Astrocyte (in vitro differentiated cells and primary cell): ENCODE results near the gene EDNRA. TPM values are rescaled to one million over a fixed set of nuclear protein-coding genes. Genes with fewer than 3 reads are reported as not detected.
A peak's percentile ranks its signal among the peaks of the same experiment; 100 is the strongest.

Experiments
- DNase-seq: peaks from one replicate; pipeline ENCODE4 v3.0.0-alpha.2; 2010; ENCODE audit warnings: low read depth
- FAIRE-seq: peaks from 2 replicates; lab custom pipeline; 2011; peaks lifted over from hg19 to GRCh38; lab: Jason Lieb, UNC
- H2AFZ ChIP-seq: 2 replicates; pipeline ENCODE4 v1.6.0; 2012; ENCODE audit warnings: low read depth, low read length, inconsistent platforms
- H3K27ac ChIP-seq: 2 replicates; pipeline ENCODE4 v1.5.1; 2011; ENCODE audit warnings: low read depth, low read length, inconsistent platforms
- H3K27me3 ChIP-seq: 2 replicates; pipeline ENCODE4 v1.6.0; 2011; ENCODE audit warnings: low read length, inconsistent platforms; ENCODE audit not compliant: insufficient read depth
- H3K36me3 ChIP-seq: 2 replicates; pipeline ENCODE4 v1.5.1; 2011; ENCODE audit warnings: low read length, inconsistent platforms; ENCODE audit not compliant: insufficient read depth
- H3K4me1 ChIP-seq: 2 replicates; pipeline ENCODE4 v1.5.1; 2011; ENCODE audit warnings: low read length, inconsistent platforms; ENCODE audit not compliant: insufficient read depth
- H3K4me2 ChIP-seq: 2 replicates; pipeline ENCODE4 v1.6.0; 2012; ENCODE audit warnings: low read length, inconsistent platforms
- H3K4me3 ChIP-seq: 2 replicates; pipeline ENCODE4 v1.5.1; 2011; ENCODE audit warnings: low read depth, mild to moderate bottlenecking, low read length, inconsistent platforms; ENCODE audit not compliant: insufficient read depth
- H3K79me2 ChIP-seq: 2 replicates; pipeline ENCODE4 v1.6.0; 2012; ENCODE audit warnings: mild to moderate bottlenecking, low read length, inconsistent platforms; ENCODE audit not compliant: insufficient read depth
- H3K9ac ChIP-seq: 2 replicates; pipeline ENCODE4 v1.6.0; 2012; ENCODE audit warnings: mild to moderate bottlenecking, low read length, inconsistent platforms
- H3K9me3 ChIP-seq: 2 replicates; pipeline ENCODE4 v1.5.1; 2012; ENCODE audit warnings: low read depth, mild to moderate bottlenecking, low read length, inconsistent platforms; ENCODE audit not compliant: insufficient read depth
- H4K20me1 ChIP-seq: 2 replicates; pipeline ENCODE4 v1.6.0; 2012; ENCODE audit warnings: low read length, inconsistent platforms; ENCODE audit not compliant: insufficient read depth
- H3K27ac Mint-ChIP-seq: one replicate; pipeline ENCODE4 v1.8.0; 2021; ENCODE audit warnings: mild to moderate bottlenecking, mixed read lengths; ENCODE audit not compliant: unreplicated experiment
- H3K27me3 Mint-ChIP-seq: one replicate; pipeline ENCODE4 v1.8.0; 2021; ENCODE audit warnings: low read depth, mixed read lengths; ENCODE audit not compliant: unreplicated experiment
- H3K36me3 Mint-ChIP-seq: one replicate; pipeline ENCODE4 v1.8.0; 2021; ENCODE audit warnings: low read depth, mixed read lengths; ENCODE audit not compliant: unreplicated experiment
- H3K4me1 Mint-ChIP-seq: one replicate; pipeline ENCODE4 v1.8.0; 2021; ENCODE audit warnings: low read depth, mixed read lengths; ENCODE audit not compliant: unreplicated experiment
- H3K4me3 Mint-ChIP-seq: one replicate; pipeline ENCODE4 v1.8.0; 2021; ENCODE audit warnings: mild to moderate bottlenecking, moderate library complexity, mixed read lengths; ENCODE audit not compliant: unreplicated experiment
- H3K9me3 Mint-ChIP-seq: one replicate; pipeline ENCODE4 v1.8.0; 2021; ENCODE audit warnings: mild to moderate bottlenecking, mixed read lengths; ENCODE audit not compliant: unreplicated experiment
- CTCF ChIP-seq: IDR thresholded peaks from 2 replicates; pipeline ENCODE4 v1.5.1; 2011; ENCODE audit warnings: low read depth, mild to moderate bottlenecking, inconsistent platforms, low read length, moderate library complexity; ENCODE audit not compliant: insufficient read depth
- EZH2 ChIP-seq: IDR thresholded peaks from 2 replicates; pipeline ENCODE4 v1.6.1; 2012; ENCODE audit warnings: mild to moderate bottlenecking, low read length, inconsistent platforms; ENCODE audit not compliant: insufficient read depth
- total RNA-seq: library from RNA; stranded (reverse); gene quantifications from 2 replicates; pipeline ENCODE4 v1.2.1, GENCODE V29; 2021

Gene EDNRA
- total RNA-seq, 1 donor from 2014 or later, result 6.4 TPM

GRCh38 chr4:147525494-147526271 is 44.8 kb downstream of the EDNRA start:
- FAIRE-seq (peak; percentile 58), DNase-seq (no peak)
- Histone ChIP-seq H3K27me3 (no peaks in the 10 kb centered on the region), H3K9ac (no peak overlapping the region), H3K4me1 (no peaks in the 10 kb centered on the region), H3K9me3 (no peaks in the 10 kb centered on the region), H3K79me2 (no peaks in the 10 kb centered on the region), H2AFZ (no peak overlapping the region), H3K27ac (no peak overlapping the region), H3K4me2 (no peak overlapping the region), H4K20me1 (no peaks in the 10 kb centered on the region), H3K36me3 (no peaks in the 10 kb centered on the region), H3K4me3 (no peak overlapping the region)
- Mint-ChIP-seq H3K9me3 (no peaks in the 10 kb centered on the region), H3K27ac (no peak overlapping the region), H3K36me3 (peaks cover 6% of the 10 kb centered on the region), H3K4me1 (no peaks in the 10 kb centered on the region), H3K27me3 (no peaks in the 10 kb centered on the region), H3K4me3 (no peak overlapping the region)
- no peak for TF ChIP-seq CTCF
- no peak for TF ChIP-seq EZH2

- Histone ChIP-seq H3K4me1 (no peaks in the 10 kb centered on the region), H3K79me2 (no peaks in the 10 kb centered on the region), H3K27ac (no peak overlapping the region), H3K36me3 (no peaks in the 10 kb centered on the region), H4K20me1 (no peaks in the 10 kb centered on the region), H3K9me3 (no peaks in the 10 kb centered on the region), H3K4me3 (no peak overlapping the region), H3K9ac (no peak overlapping the region), H3K27me3 (no peaks in the 10 kb centered on the region), H2AFZ (no peak overlapping the region), H3K4me2 (no peak overlapping the region)
- DNase-seq (no peak), FAIRE-seq (no peak)
- H3K36me3 Mint-ChIP-seq, result peaks cover 6% of the 10 kb centered on the region
- no peaks in the 10 kb centered on the region for H3K4me1 Mint-ChIP-seq
- H3K4me3 Mint-ChIP-seq, result no peak overlapping the region
- no peaks in the 10 kb centered on the region for H3K27me3 Mint-ChIP-seq
- TF ChIP-seq CTCF (no peak), EZH2 (no peak)
- H3K9me3 Mint-ChIP-seq, result no peaks in the 10 kb centered on the region
- H3K27ac Mint-ChIP-seq, result no peak overlapping the region
Measured at GRCh38 chr4:147526272-147526654, 45.4 kb downstream of the EDNRA start.

GRCh38 chr4:147528054-147528453 is 47.2 kb downstream of the EDNRA start:
- Mint-ChIP-seq H3K4me1 (no peaks in the 10 kb centered on the region), H3K36me3 (peaks cover 4% of the 10 kb centered on the region), H3K27me3 (no peaks in the 10 kb centered on the region), H3K27ac (no peak overlapping the region), H3K9me3 (no peaks in the 10 kb centered on the region), H3K4me3 (no peak overlapping the region)
- DNase-seq (no peak), FAIRE-seq (no peak)
- TF ChIP-seq EZH2 (no peak), CTCF (no peak)
- H3K27me3 ChIP-seq, result no peaks in the 10 kb centered on the region
- H2AFZ ChIP-seq, result no peak overlapping the region
- no peak overlapping the region for H3K4me3 ChIP-seq
- no peaks in the 10 kb centered on the region for H3K36me3 ChIP-seq
- H3K4me2 ChIP-seq, result no peak overlapping the region
- no peaks in the 10 kb centered on the region for H4K20me1 ChIP-seq
- H3K27ac ChIP-seq, result no peak overlapping the region
- no peaks in the 10 kb centered on the region for H3K4me1 ChIP-seq
- no peaks in the 10 kb centered on the region for H3K79me2 ChIP-seq
- no peaks in the 10 kb centered on the region for H3K9me3 ChIP-seq
- no peak overlapping the region for H3K9ac ChIP-seq
